Peyer's patch (tissue), 4 donors: ENCODE data around the gene PGAM2.

Experiments
- CTCF ChIP-seq, 6 experiments: fragments of 450-650 bp in 4 of 6; fragments of 200-600 bp in 2 of 6; sonication (generic) in 1 of 6; IDR thresholded peaks; one replicate each; pipeline ENCODE4 v1.5.1; 2017 to 2019; ENCODE audit warnings: antibody characterized with exemption in 6 of 6, mild to moderate bottlenecking in 3 of 6, moderate library complexity in 1 of 6
- POLR2A ChIP-seq, 2 donors: fragments of 450-650 bp; IDR thresholded peaks; one replicate each; pipeline ENCODE4 v1.5.1; 2017; ENCODE audit warnings: antibody characterized with exemption in 2 of 2, mild to moderate bottlenecking in 2 of 2, moderate library complexity in 2 of 2

DNA sequence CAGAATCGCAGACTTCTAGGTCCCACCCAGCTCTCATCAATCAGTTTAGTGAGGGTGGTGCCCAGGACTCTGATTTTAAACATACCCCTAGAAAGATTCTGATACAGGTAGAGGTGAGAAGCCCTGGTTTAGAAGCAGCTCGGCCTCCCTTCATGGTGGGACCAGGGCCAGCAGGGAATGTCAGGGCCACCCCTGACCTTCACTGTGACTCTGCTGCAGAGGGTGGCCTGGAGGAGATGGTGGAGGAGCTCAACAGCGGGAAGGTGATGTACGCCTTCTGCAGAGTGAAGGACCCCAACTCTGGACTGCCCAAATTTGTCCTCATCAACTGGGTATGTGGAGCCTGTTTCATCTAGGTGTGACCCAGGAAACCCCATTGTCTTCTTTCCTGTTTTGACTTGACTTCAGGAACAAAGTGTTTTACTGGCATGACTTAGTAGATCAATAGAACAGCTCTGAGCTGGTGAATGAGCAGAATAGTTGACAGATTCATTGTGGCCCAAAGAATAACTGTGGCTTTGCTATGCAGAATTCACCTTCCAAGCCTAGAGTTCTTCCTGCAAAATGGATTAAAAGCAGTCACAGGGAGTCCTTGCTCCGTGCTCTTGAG lies 13.7 kb downstream of the PGAM2 start:
- TF ChIP-seq CTCF (IDR thresholded peaks at IDR 0.05) (no peak), POLR2A (IDR thresholded peaks at IDR 0.05) (no peak)
